HEK293T (cell line): ENCODE data around the gene CYB5A.

Experiments
- ARNT ChIP-seq: fragments of 450-650 bp; IDR thresholded peaks from 2 replicates; pipeline ENCODE4 v1.6.1; 2017; ENCODE audit warnings: mild to moderate bottlenecking
- BHLHE40 ChIP-seq: fragments of 450-650 bp; IDR thresholded peaks from 2 replicates; pipeline ENCODE4 v1.6.1; 2016; ENCODE audit warnings: mild to moderate bottlenecking, moderate library complexity, borderline replicate concordance
- CTBP1 ChIP-seq: fragments of 450-650 bp; IDR thresholded peaks from 2 replicates; pipeline ENCODE4 v1.6.1; 2016; ENCODE audit warnings: borderline replicate concordance
- ELF4 ChIP-seq: fragments of 450-650 bp; IDR thresholded peaks from 2 replicates; pipeline ENCODE4 v1.6.1; 2017; ENCODE audit warnings: antibody characterized with exemption
- FOXA1 ChIP-seq: fragments of 450-650 bp; IDR thresholded peaks from 2 replicates; pipeline ENCODE4 v1.6.1; 2016; ENCODE audit warnings: mild to moderate bottlenecking
- HDGF ChIP-seq: fragments of 450-650 bp; IDR thresholded peaks from 2 replicates; pipeline ENCODE4 v1.6.1; 2017; ENCODE audit warnings: antibody characterized with exemption, borderline replicate concordance
- SP1 ChIP-seq: fragments of 450-650 bp; IDR thresholded peaks from 2 replicates; pipeline ENCODE4 v1.6.1; 2017
- SUZ12 ChIP-seq: fragments of 450-650 bp; IDR thresholded peaks from 2 replicates; pipeline ENCODE4 v1.6.1; 2016; ENCODE audit warnings: mild to moderate bottlenecking

- TF ChIP-seq CTBP1: no peak
- no peak for TF ChIP-seq BHLHE40
- TF ChIP-seq SUZ12: no peak
- TF ChIP-seq FOXA1: no peak
- no peak for TF ChIP-seq HDGF
- no peak for TF ChIP-seq ARNT
- TF ChIP-seq SP1: no peak
- TF ChIP-seq ELF4: no peak
Measured at GRCh38 chr18:74219056-74219455, 72.7 kb downstream of the CYB5A start.
